ENCODE measurements around the gene TCF4.

- TF ChIP-seq, protein P1, sequence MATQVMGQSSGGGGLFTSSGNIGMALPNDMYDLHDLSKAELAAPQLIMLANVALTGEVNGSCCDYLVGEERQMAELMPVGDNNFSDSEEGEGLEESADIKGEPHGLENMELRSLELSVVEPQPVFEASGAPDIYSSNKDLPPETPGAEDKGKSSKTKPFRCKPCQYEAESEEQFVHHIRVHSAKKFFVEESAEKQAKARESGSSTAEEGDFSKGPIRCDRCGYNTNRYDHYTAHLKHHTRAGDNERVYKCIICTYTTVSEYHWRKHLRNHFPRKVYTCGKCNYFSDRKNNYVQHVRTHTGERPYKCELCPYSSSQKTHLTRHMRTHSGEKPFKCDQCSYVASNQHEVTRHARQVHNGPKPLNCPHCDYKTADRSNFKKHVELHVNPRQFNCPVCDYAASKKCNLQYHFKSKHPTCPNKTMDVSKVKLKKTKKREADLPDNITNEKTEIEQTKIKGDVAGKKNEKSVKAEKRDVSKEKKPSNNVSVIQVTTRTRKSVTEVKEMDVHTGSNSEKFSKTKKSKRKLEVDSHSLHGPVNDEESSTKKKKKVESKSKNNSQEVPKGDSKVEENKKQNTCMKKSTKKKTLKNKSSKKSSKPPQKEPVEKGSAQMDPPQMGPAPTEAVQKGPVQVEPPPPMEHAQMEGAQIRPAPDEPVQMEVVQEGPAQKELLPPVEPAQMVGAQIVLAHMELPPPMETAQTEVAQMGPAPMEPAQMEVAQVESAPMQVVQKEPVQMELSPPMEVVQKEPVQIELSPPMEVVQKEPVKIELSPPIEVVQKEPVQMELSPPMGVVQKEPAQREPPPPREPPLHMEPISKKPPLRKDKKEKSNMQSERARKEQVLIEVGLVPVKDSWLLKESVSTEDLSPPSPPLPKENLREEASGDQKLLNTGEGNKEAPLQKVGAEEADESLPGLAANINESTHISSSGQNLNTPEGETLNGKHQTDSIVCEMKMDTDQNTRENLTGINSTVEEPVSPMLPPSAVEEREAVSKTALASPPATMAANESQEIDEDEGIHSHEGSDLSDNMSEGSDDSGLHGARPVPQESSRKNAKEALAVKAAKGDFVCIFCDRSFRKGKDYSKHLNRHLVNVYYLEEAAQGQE (IDR thresholded peaks at IDR 0.05; ENCODE audit: insufficient replicate concordance, low read depth), result no peak
- TF ChIP-seq, protein P2, sequence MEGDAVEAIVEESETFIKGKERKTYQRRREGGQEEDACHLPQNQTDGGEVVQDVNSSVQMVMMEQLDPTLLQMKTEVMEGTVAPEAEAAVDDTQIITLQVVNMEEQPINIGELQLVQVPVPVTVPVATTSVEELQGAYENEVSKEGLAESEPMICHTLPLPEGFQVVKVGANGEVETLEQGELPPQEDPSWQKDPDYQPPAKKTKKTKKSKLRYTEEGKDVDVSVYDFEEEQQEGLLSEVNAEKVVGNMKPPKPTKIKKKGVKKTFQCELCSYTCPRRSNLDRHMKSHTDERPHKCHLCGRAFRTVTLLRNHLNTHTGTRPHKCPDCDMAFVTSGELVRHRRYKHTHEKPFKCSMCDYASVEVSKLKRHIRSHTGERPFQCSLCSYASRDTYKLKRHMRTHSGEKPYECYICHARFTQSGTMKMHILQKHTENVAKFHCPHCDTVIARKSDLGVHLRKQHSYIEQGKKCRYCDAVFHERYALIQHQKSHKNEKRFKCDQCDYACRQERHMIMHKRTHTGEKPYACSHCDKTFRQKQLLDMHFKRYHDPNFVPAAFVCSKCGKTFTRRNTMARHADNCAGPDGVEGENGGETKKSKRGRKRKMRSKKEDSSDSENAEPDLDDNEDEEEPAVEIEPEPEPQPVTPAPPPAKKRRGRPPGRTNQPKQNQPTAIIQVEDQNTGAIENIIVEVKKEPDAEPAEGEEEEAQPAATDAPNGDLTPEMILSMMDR (IDR thresholded peaks at IDR 0.05; ENCODE audit: insufficient read depth, low read length), result no peak
- TF ChIP-seq POLR2AphosphoS5 (IDR thresholded peaks at IDR 0.05; ENCODE audit: low read depth), result no peak
These were observed 140.9 kb downstream of the TCF4 start for GRCh38 chr18:55446996-55447671.

Data from HL-60 (cell line).